ENCODE data around the gene ZNF763. TPM values are rescaled to one million over a fixed set of nuclear protein-coding genes. Genes with fewer than 3 reads are reported as not detected.

The ZNF763 gene
- polyA plus RNA-seq, 3 donors, result 0.79 to 2.4 (median 2.0) TPM

Other genes starting within 250 kb of the ZNF763 start
- 1 to 10 TPM; 1.4 to 2.8 (median 2.1) TPM for gene ZNF823, start 226.1 kb upstream of the ZNF763 start, polyA plus RNA-seq
- 1 to 10 TPM; 1.2 to 2.4 (median 1.9) TPM for gene ZNF441, start 198.0 kb upstream of the ZNF763 start, polyA plus RNA-seq
- 1 to 10 TPM in 1 of 3 donors, under 1 TPM in 2; 0.22 to 1.0 (median 0.58) TPM for gene ZNF491, start 166.5 kb upstream of the ZNF763 start, polyA plus RNA-seq
- gene ZNF440, start 150.8 kb upstream of the ZNF763 start, polyA plus RNA-seq, result 1 to 10 TPM; 1.8 to 4.2 (median 2.6) TPM
- 1 to 10 TPM in 2 of 3 donors, under 1 TPM in 1; 0.88 to 2.2 (median 1.4) TPM for gene ZNF439, start 116.3 kb upstream of the ZNF763 start, polyA plus RNA-seq
- 1 to 10 TPM; 2.4 to 3.9 (median 3.4) TPM for gene ZNF69, start 77.3 kb upstream of the ZNF763 start, polyA plus RNA-seq
- 1 to 10 TPM; 3.7 to 6.2 (median 4.4) TPM for gene ZNF700, start 39.9 kb upstream of the ZNF763 start, polyA plus RNA-seq
- 1 to 10 TPM; 1.6 to 4.3 (median 2.5) TPM for gene ZNF433, start 70.6 kb downstream of the ZNF763 start, polyA plus RNA-seq
- under 1 TPM in 2 of 3 donors, not detected in 1; 0.16 to 0.31 TPM for gene ZNF878, start 87.9 kb downstream of the ZNF763 start, polyA plus RNA-seq
- gene ZNF844, start 99.7 kb downstream of the ZNF763 start, polyA plus RNA-seq, result 1 to 10 TPM; 1.1 to 3.2 (median 1.5) TPM
- 1 to 10 TPM; 1.1 to 1.7 (median 1.3) TPM for gene ZNF20, start 175.3 kb downstream of the ZNF763 start, polyA plus RNA-seq
- 1 to 10 TPM in 1 of 3 donors, under 1 TPM in 2; 0.62 to 3.8 (median 0.72) TPM for gene ZNF625, start 191.7 kb downstream of the ZNF763 start, polyA plus RNA-seq
- gene ZNF136, start 198.1 kb downstream of the ZNF763 start, polyA plus RNA-seq, result 1 to 10 TPM; 1.9 to 3.4 (median 2.8) TPM